Prostate gland (tissue), 2 donors: ENCODE measurements around the gene MAP1B.

Source experiments
- CTCF ChIP-seq, 4 experiments: fragments of 200-600 bp in 2 of 4; fragments of 450-650 bp in 2 of 4; sonication (generic) in 2 of 4; IDR thresholded peaks; 1 replicate in 3 of 4; 2 replicates in 1 of 4; pipeline ENCODE4 v1.5.1; 2016 to 2019; ENCODE audit warnings: antibody characterized with exemption in 4 of 4, mild to moderate bottlenecking in 2 of 4, moderate library complexity in 2 of 4
- POLR2A ChIP-seq: fragments of 450-650 bp; IDR thresholded peaks from one replicate; pipeline ENCODE4 v1.6.1; 2016; ENCODE audit warnings: antibody characterized with exemption, mild to moderate bottlenecking

GRCh38 chr5:72221541-72221940 lies 114.3 kb downstream of the MAP1B start:
- no peak for TF ChIP-seq CTCF (IDR thresholded peaks at IDR 0.05)
- TF ChIP-seq POLR2A = no peak
